Heart left ventricle (tissue), 16 donors: ENCODE data around the gene CD81. TPM values are rescaled to one million over a fixed set of nuclear protein-coding genes. Genes with fewer than 3 reads are reported as not detected.
A peak's percentile ranks its signal among the peaks of the same experiment; 100 is the strongest.

Source experiments
- ATAC-seq, 4 donors: fragments of 200-7000 bp; cut with Tn5 transposase; one replicate each; pipeline ENCODE4 v1.9.1; 2020 to 2022; ENCODE audit warnings: moderate library complexity in 4 of 4, mild to moderate bottlenecking in 3 of 4, moderate number of reproducible peaks in 1 of 4
- DNase-seq, 5 donors: peaks; one replicate each; pipeline ENCODE4 v3.0.0-alpha.2; 2020
- H3K27ac ChIP-seq, 12 donors: fragments of 200-600 bp; sonication (generic) in 4 of 12; one replicate each; pipeline versions ENCODE4 v1.5.0 to v1.8.0; 2016 to 2022; ENCODE audit warnings: mild to moderate bottlenecking in 2 of 12
- H3K27me3 ChIP-seq, 9 donors: fragments of 200-600 bp; sonication (generic) in 2 of 9; one replicate each; pipeline versions ENCODE4 v1.5.1 to v1.8.0; 2016 to 2022; ENCODE audit warnings: mild to moderate bottlenecking in 3 of 9
- H3K36me3 ChIP-seq, 9 donors: fragments of 200-600 bp; sonication (generic) in 2 of 9; one replicate each; pipeline versions ENCODE4 v1.5.0 to v1.8.0; 2018 to 2022; ENCODE audit warnings: mild to moderate bottlenecking in 2 of 9
- H3K4me1 ChIP-seq, 12 donors: fragments of 200-600 bp; sonication (generic) in 4 of 12; one replicate each; pipeline versions ENCODE4 v1.5.0 to v1.8.0; 2016 to 2022; ENCODE audit warnings: mild to moderate bottlenecking in 3 of 12
- H3K4me3 ChIP-seq, 12 donors: fragments of 200-600 bp; sonication (generic) in 4 of 12; one replicate each; pipeline versions ENCODE4 v1.5.0 to v1.8.0; 2017 to 2022; ENCODE audit warnings: mild to moderate bottlenecking in 9 of 12, moderate library complexity in 4 of 12
- H3K9me3 ChIP-seq, 12 donors: fragments of 200-600 bp; sonication (generic) in 4 of 12; one replicate each; pipeline versions ENCODE4 v1.5.0 to v1.8.0; 2016 to 2022; ENCODE audit warnings: mild to moderate bottlenecking in 1 of 12
- POLR2A ChIP-seq, 2 donors: fragments of 450-650 bp; IDR thresholded peaks; one replicate each; pipeline ENCODE4 v1.6.1; 2017; ENCODE audit warnings: antibody characterized with exemption in 2 of 2, mild to moderate bottlenecking in 2 of 2, moderate library complexity in 2 of 2
- whole genome bisulfite sequencing, 4 donors: extraction: QIAGEN DNeasy Blood & Tissue Kit in 2 of 4; methylation state at CpG; one replicate each; pipeline versions ENCODE4 v1.1.5 to v1.1.7; 2013 to 2018; 5-methylcytosine and 5-hydroxymethylcytosine counted together
- intact Hi-C, 10 donors: fragments of 100-400 bp; cut with DNase I; formaldehyde crosslinking; loops; one replicate each; pipeline versions ENCODE4 v1.11.1 to v1.14.2; 2022
- polyA plus RNA-seq, 2 donors: library from polyadenylated mRNA; stranded (reverse); fragments of 200-250 nt; gene quantifications; one replicate each; pipeline ENCODE4 v1.2.3, GENCODE V29; 2013
- total RNA-seq, 9 donors: library from RNA; depleted of rRNA in 2 of 9; stranded (reverse); fragments of >200 nt in 2 of 9; fragmentation: NEBNext Ultra II Directional in 3 of 9; extraction: Animal tissue kit (Norgen Biotek cat#: 25700) in 3 of 9; gene quantifications; one replicate each; pipeline versions ENCODE4 v1.1.0 to v1.2.4, GENCODE V29; 2016 to 2023
- TF ChIP-seq, protein P1 (sequence below), 12 donors: fragments of 200-600 bp; sonication (generic) in 4 of 12; IDR thresholded peaks; one replicate each; pipeline versions ENCODE4 v1.5.0 to v1.8.0; 2018 to 2022; ENCODE audit warnings: antibody characterized with exemption in 12 of 12, mild to moderate bottlenecking in 5 of 12
- donor health status: ischemic (EF 13 %, LVEDD 7.1; RV severe dilation, severe dysfunction).
- donor health status: healthy with polysubstance abuse.
- donor health status: DM: no; HTN: yes; CAD: no.
- donor health status: DM: no; HTN: no; CAD: no.
- donor health status: ischemic (EF 25% LVEDD 6.9; RV normal size, moderate dysfunction).
- donor health status: ischemic (EF 25% LVEDD 5.7; RV mildly dilated, moderate dysfunction).
- donor health status: healthy.
- donor health status: DM: yes; HTN: yes; CAD: no.
- donor health status: ischemic (EF 35%, LVEDD 5.7; RV mildly dilated, moderate dysfunction).
- donor health status: nonischemic (EF 11% LVEDD 7.7; RV severe dilation, severe dysfunction).
- donor health status: DM: yes; HTN: yes; CAD: no.
- donor health status: PGD.
- donor health status: ischemic (EF 29% LVEDD 5.4; RV normal size, mild dysfunction).
- donor health status: nonischemic (EF 23%, LVEDD 6.1; RV moderate dilation, normal function).

Gene CD81
- total and polyA plus RNA-seq, 11 donors: 277 to 994 (median 518) TPM

DNA sequence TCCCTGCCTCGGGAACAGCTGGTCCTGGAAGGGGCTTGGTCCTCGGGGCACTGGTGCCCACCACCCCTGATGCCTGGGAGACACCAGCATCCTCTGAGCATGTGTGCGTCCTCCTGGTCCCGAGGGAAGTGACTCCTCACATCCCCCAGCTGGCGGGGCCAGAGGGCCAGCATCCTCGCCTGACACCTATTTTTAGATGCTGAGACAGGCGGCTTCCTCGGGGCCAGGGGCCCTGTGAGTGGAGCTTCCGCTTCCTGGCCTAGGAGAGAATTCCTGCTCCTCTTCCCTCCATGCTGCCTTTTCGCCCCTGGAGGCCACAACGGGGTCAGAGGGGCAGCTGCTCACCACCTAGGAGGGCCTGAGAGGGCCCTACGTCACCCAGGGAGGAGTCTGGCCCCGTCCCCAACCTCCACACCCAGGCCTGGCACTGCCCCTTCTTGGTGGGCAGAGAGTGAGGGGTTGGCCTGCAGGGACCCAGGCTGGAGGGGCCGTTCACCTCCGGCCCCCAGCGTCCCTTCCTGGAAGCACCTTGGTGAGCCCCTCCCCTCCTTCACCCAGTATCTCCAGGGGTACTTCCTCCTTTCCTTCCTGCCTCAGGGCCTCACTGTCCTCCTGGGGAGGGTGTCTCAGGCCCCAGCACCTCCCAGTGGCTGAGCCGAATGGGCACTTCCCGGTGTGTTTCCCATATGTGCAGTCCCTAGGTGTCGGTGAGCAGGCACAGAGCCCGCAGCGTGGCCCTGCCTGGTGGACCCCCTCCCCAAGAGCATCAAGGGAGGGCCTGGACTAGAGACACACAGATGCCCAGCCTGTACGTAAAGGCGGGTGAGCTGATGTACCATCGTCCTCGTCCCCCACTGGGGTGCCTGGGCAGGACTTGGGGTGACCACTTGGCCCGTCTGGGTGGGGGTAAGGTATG lies 6.1 kb downstream of the CD81 start:
- Histone ChIP-seq H3K36me3 (peaks cover 0 to 24% (median 7%) of the 10 kb centered on the region in 9 donors), H3K4me3 (peak overlapping the region in 6 of 12 donors; percentile 8 to 30 (median 18)), H3K27ac (peak overlapping the region; percentile 46 to 100 (median 99)), H3K4me1 (peaks cover 38 to 100% (median 87%) of the 10 kb centered on the region in 12 donors), H3K9me3 (no peaks in the 10 kb centered on the region), H3K27me3 (no peaks in the 10 kb centered on the region)
- intact Hi-C loops: loop anchor here in 2 of 10 donors (2.0 to 5.0 kb wide), 2 partner anchors 76 to 78 kb away; no protein-coding TSS in a partner anchor
- 18 to 29% (median 23%) methylated on average over 17 to 26 of the region's 26 CpGs for WGBS, 4 donors
- TF ChIP-seq POLR2A (IDR thresholded peaks at IDR 0.05): no peak
- TF ChIP-seq, protein P1, sequence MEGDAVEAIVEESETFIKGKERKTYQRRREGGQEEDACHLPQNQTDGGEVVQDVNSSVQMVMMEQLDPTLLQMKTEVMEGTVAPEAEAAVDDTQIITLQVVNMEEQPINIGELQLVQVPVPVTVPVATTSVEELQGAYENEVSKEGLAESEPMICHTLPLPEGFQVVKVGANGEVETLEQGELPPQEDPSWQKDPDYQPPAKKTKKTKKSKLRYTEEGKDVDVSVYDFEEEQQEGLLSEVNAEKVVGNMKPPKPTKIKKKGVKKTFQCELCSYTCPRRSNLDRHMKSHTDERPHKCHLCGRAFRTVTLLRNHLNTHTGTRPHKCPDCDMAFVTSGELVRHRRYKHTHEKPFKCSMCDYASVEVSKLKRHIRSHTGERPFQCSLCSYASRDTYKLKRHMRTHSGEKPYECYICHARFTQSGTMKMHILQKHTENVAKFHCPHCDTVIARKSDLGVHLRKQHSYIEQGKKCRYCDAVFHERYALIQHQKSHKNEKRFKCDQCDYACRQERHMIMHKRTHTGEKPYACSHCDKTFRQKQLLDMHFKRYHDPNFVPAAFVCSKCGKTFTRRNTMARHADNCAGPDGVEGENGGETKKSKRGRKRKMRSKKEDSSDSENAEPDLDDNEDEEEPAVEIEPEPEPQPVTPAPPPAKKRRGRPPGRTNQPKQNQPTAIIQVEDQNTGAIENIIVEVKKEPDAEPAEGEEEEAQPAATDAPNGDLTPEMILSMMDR (IDR thresholded peaks at IDR 0.05): peak in 5 of 12 donors; percentile 7 to 44 (median 25)
- ATAC-seq (peak; percentile 43 to 78 (median 54)), DNase-seq (peak; percentile 86 to 92 (median 89))

DNA sequence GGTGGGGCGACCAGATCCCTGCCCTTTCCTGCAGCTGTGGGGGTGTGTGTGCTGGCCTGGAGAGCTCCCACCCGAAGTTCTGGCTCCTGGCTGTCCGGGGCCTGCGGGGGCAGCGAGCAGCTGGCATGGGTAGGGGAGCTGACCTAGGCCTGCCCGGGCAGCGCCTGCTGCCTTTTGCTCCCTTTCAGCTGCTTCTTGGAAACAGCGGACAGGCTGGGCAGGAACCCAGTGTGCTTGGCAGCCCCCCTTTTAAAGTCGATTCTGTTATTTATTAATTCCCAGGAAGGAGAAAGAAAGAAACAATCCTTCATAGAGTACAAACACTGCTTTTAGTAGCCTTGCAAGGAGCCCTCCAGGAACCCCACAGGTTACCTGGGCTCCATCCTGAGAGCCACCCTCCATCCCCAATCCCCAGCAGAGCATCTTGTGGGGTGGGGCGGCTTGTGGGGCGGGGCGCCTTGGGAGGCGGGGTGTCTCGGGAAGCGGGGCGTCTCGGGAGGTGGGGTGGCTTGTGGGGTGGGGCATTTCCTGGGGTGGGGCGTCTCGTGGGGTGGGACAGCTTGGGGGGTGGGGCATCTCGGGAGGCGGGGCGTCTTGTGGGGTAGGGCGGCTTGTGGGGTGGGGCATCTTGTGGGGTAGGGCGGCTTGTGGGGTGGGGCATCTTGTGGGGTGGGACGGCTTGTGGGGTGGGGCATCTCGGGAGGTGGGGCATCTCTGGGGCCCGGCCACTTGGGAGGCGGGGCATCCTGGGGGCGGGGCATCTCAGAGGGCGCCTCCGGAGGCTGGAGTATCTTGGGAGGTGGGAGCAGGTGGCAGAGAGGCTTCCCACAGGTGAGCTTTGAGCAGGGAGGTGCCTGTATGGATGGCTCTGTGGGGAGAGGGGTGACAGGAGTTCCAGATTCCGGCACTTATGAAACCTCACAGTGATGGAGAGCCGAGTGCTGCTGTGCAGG lies 7.0 kb downstream of the CD81 start:
- Histone ChIP-seq H3K4me1 (peaks cover 45 to 100% (median 94%) of the 10 kb centered on the region in 12 donors), H3K27me3 (no peaks in the 10 kb centered on the region), H3K27ac (peak overlapping the region; percentile 46 to 100 (median 99)), H3K9me3 (no peaks in the 10 kb centered on the region), H3K36me3 (peaks cover 0 to 34% (median 7%) of the 10 kb centered on the region in 9 donors), H3K4me3 (peak overlapping the region in 1 of 12 donors; percentile 8)
- ATAC-seq (no peak), DNase-seq (peak in 2 of 5 donors; percentile 43 to 59)
- 37 to 58% (median 50%) methylated on average over 4 to 33 of the region's 33 CpGs for WGBS, 4 donors
- intact Hi-C loops: loop anchor here in 2 of 10 donors (2.0 to 5.0 kb wide), 2 partner anchors 77 to 79 kb away; no protein-coding TSS in a partner anchor
- TF ChIP-seq, protein P1 (IDR thresholded peaks at IDR 0.05): no peak
- no peak for TF ChIP-seq POLR2A (IDR thresholded peaks at IDR 0.05)

DNA sequence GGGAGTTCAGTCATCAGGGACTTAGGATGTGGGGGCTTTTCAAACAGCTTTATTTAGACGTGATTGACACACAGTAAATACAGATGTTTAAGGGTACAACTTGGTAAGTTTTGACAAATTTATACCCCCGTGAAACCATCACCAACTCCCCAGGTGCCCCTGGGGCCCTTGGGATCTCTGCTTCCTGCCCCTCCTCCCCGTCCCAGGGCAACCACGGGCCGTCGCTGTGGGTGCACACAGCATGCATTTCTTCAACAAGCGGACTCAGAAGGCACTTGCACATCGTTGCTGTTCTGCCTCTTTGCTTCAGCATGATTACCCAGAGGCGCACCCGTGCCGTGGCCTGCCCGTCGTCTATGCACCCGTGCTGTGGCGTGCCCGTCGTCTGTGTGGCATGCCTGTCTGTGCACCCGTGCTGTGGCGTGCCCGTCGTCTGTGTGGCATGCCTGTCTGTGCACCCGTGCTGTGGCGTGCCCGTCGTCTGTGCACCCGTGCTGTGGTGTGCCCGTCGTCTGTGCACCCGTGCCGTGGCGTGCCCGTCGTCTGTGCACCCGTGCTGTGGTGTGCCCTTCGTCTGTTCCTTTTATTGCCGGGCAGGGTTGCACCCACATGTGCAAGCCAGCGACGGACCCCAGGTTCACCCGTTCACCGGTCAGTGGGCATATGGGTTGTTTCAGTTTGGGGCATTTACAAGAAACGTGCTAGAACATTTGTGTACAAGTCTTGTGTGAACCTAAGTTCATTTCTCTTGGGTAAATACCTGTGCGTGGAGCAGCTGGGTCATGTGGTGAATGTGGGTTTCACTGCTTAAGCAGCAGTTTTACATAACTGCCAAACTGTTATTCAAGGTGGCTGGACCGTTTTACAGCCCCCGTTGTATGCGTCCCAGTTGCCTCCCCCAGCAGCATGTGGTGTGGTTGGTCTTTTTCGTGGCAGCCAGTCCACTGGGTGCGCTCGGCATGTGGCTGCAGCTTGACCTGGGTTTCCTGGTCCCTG lies 8.3 kb downstream of the CD81 start:
- Histone ChIP-seq H3K27me3 (no peaks in the 10 kb centered on the region), H3K4me1 (peaks cover 50 to 100% (median 95%) of the 10 kb centered on the region in 12 donors), H3K4me3 (no peak overlapping the region), H3K27ac (peak overlapping the region in 10 of 12 donors; percentile 40 to 100 (median 73)), H3K36me3 (peaks cover 0 to 44% (median 9%) of the 10 kb centered on the region in 9 donors), H3K9me3 (no peaks in the 10 kb centered on the region)
- intact Hi-C loops: no loop called here
- ATAC-seq: no peak
- peak in 1 of 5 donors; percentile 18 for DNase-seq
- TF ChIP-seq POLR2A (IDR thresholded peaks at IDR 0.05): no peak
- TF ChIP-seq, protein P1 (IDR thresholded peaks at IDR 0.05): no peak
- 63 to 73% (median 66%) methylated on average over 38 to 48 of the region's 48 CpGs for WGBS, 4 donors
